Measurements from ENCODE around the gene VTI1A. TPM values are rescaled to one million over a fixed set of nuclear protein-coding genes. Genes with fewer than 3 reads are reported as not detected.

Gene VTI1A
- total and polyA plus RNA-seq, 2 of the 4 experiments (the other 2 are of a cell fraction): 9.7 to 24.9 TPM

- H3K18ac ChIP-seq (ENCODE audit: low read depth, low read length): no peak overlapping the region
- in situ Hi-C loops (cut with MboI; ENCODE audit: low sequenced_read_pairs) (loop anchor here (25.0 kb wide), 1 partner anchor 674 kb away; no protein-coding TSS in a partner anchor), intact Hi-C loops (cut with micrococcal nuclease) (no loop called here), dilution Hi-C loops (cut with HindIII; ENCODE audit: low sequenced_read_pairs, unreplicated experiment) (no loop called here)
- no peak overlapping the region for H3K9ac ChIP-seq (ENCODE audit: low read depth, low read length)
- no peak overlapping the region for H2BK15ac ChIP-seq (ENCODE audit: low read depth, low read length)
- ATAC-seq (ENCODE audit: low read depth): peak; percentile 80
- CTCF ChIA-PET: no interaction called here
- no peak overlapping the region for H2BK20ac ChIP-seq (ENCODE audit: low read depth, low read length)
- no peak overlapping the region for H3K27ac ChIP-seq (ENCODE audit: insufficient read depth, low read length)
- no TSS peak for BruUV-seq (replicated peaks)
- no CpG with 5 or more reads among the region's 2 CpGs for WGBS, 2 experiments (ENCODE audit: extremely low coverage in 2 of 2, insufficient read length in 1 of 2)
- 0 out of 2 replicates have a peak, but pooled peaks cover 7% of the 10 kb centered on the region for H3K9me1 ChIP-seq (ENCODE audit: insufficient read depth, low read length)
- no peak overlapping the region for H3K56ac ChIP-seq (ENCODE audit: extremely low read depth, insufficient read depth, low read length)
- no peak overlapping the region for H4K5ac ChIP-seq (ENCODE audit: low read depth, low read length)
- no peak overlapping the region for H3K4me3 ChIP-seq (ENCODE audit: insufficient read depth, low read depth, low read length)
- no peaks in the 10 kb centered on the region for H3K27me3 ChIP-seq (ENCODE audit: control insufficient read depth, insufficient read depth, low read length)
- no peak overlapping the region for H2AFZ ChIP-seq (replicated peaks; ENCODE audit: low read length, poor library complexity)
- no peak overlapping the region for H2AK5ac ChIP-seq (ENCODE audit: low read depth, low read length)
- DNase-seq: peak; percentile 80
- H3K14ac ChIP-seq (replicated peaks; ENCODE audit: low read depth, low read length): no peak overlapping the region
- no peak overlapping the region for H4K91ac ChIP-seq (ENCODE audit: insufficient read depth, low read depth, low read length)
- H3K4me1 ChIP-seq (ENCODE audit: control insufficient read depth, insufficient read depth, low read length): peaks cover 10% of the 10 kb centered on the region
- H4K8ac ChIP-seq (ENCODE audit: low read depth in 2 of 2, low read length in 2 of 2): no peak overlapping the region
- H2AK9ac ChIP-seq (replicated peaks; ENCODE audit: low read depth, low read length, poor library complexity): no peak overlapping the region
- no peaks in the 10 kb centered on the region for H3K9me3 ChIP-seq (ENCODE audit: control insufficient read depth, insufficient read depth, low read length)
- no peaks in the 10 kb centered on the region for H3K79me1 ChIP-seq (ENCODE audit: low read depth in 1 of 2, low read length in 2 of 2)
- H2BK120ac ChIP-seq (ENCODE audit: low read depth, low read length): no peak overlapping the region
- TF ChIP-seq BHLHE40 (IDR thresholded peaks at IDR 0.05; ENCODE audit: low read depth, low read length): no peak
- no peak for TF ChIP-seq USF2 (IDR thresholded peaks at IDR 0.05; ENCODE audit: low read depth, low read length)
- TF ChIP-seq CHD1 (IDR thresholded peaks at IDR 0.05; ENCODE audit: low read depth, low read length): no peak
- H3K36me3 ChIP-seq (ENCODE audit: control insufficient read depth, insufficient read depth, low read length): no peaks in the 10 kb centered on the region
- H3K4me2 ChIP-seq (ENCODE audit: low read depth, low read length): no peak overlapping the region
- no peaks in the 10 kb centered on the region for H4K20me1 ChIP-seq (ENCODE audit: insufficient read depth, low read length)
- H3K23ac ChIP-seq (ENCODE audit: low read depth, low read length): no peak overlapping the region
- POLR2A ChIA-PET (ENCODE audit: unreplicated experiment): no interaction called here
- no peak overlapping the region for H2BK5ac ChIP-seq (ENCODE audit: low read depth, low read length, poor library complexity, severe bottlenecking)
- no peak overlapping the region for H3K4ac ChIP-seq (ENCODE audit: low read depth, low read length)
These were observed 266.4 kb downstream of the VTI1A start for GRCh38 chr10:112713411-112713810.

All from IMR-90 (cell line).